ENCODE data around the gene SLC9A1. TPM values are rescaled to one million over a fixed set of nuclear protein-coding genes. Genes with fewer than 3 reads are reported as not detected.

SLC9A1 gene
- total and polyA plus RNA-seq, 10 donors, result 6.0 to 40.4 (median 27.6) TPM

GRCh38 chr1:27065999-27066630 lies 88.8 kb downstream of the SLC9A1 start:
- Histone ChIP-seq H3K27me3 (replicated peaks in 1 of 7) (no peaks in the 10 kb centered on the region), H3K27ac (no peak overlapping the region), H3K9me3 (no peaks in the 10 kb centered on the region), H3K4me3 (no peak overlapping the region), H3K36me3 (no peaks in the 10 kb centered on the region), H3K4me1 (peaks cover 0 to 6% (median under 1%) of the 10 kb centered on the region in 6 donors)
- intact Hi-C loops (cut with DNase I; ENCODE audit: low total_unique reads), result no loop called here
- WGBS, 5 donors, result 89 to 96% (median 93%) methylated on average over 5 of the region's 5 CpGs
- no peak for DNase-seq
- no peak for TF ChIP-seq POLR2A (IDR thresholded peaks at IDR 0.05)
- no peak for TF ChIP-seq POLR2AphosphoS5 (IDR thresholded peaks at IDR 0.05)
- TF ChIP-seq, protein P1, sequence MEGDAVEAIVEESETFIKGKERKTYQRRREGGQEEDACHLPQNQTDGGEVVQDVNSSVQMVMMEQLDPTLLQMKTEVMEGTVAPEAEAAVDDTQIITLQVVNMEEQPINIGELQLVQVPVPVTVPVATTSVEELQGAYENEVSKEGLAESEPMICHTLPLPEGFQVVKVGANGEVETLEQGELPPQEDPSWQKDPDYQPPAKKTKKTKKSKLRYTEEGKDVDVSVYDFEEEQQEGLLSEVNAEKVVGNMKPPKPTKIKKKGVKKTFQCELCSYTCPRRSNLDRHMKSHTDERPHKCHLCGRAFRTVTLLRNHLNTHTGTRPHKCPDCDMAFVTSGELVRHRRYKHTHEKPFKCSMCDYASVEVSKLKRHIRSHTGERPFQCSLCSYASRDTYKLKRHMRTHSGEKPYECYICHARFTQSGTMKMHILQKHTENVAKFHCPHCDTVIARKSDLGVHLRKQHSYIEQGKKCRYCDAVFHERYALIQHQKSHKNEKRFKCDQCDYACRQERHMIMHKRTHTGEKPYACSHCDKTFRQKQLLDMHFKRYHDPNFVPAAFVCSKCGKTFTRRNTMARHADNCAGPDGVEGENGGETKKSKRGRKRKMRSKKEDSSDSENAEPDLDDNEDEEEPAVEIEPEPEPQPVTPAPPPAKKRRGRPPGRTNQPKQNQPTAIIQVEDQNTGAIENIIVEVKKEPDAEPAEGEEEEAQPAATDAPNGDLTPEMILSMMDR (IDR thresholded peaks at IDR 0.05 in 8 of 11, conservative IDR thresholded peaks at IDR 0.05 in 3 of 11), result no peak

DNA sequence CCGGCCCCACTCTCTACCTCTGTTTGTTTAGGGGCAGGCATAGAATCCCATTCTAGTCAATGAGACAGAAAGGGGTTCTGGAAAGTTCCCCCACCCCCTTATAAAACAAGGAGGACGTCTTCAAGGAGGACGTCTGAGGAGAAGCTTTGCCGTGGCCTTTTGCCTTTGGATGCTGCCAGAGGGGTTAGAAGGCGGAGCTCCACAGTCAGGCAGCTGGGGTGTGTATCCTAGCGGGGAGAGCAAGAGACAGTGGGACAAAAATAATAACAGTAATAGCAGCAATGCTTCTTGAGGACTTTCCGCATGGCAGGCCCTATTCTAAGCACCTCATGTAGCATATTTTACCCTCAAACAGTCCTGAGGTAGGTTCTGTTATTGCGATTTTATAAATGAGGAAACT lies 94.0 kb downstream of the SLC9A1 start:
- Histone ChIP-seq H3K4me1 (peaks cover 0 to 11% (median 0%) of the 10 kb centered on the region in 6 donors), H3K27ac (no peak overlapping the region), H3K4me3 (no peak overlapping the region), H3K9me3 (no peaks in the 10 kb centered on the region), H3K36me3 (no peaks in the 10 kb centered on the region), H3K27me3 (replicated peaks in 1 of 7) (no peaks in the 10 kb centered on the region)
- DNase-seq, result no peak
- 86 to 94% (median 89%) methylated on average over 8 of the region's 8 CpGs for WGBS, 5 donors
- no peak for TF ChIP-seq POLR2AphosphoS5 (IDR thresholded peaks at IDR 0.05)
- no peak for TF ChIP-seq POLR2A (IDR thresholded peaks at IDR 0.05)
- TF ChIP-seq, protein P1 (IDR thresholded peaks at IDR 0.05 in 8 of 11, conservative IDR thresholded peaks at IDR 0.05 in 3 of 11), result no peak
- intact Hi-C loops (cut with DNase I; ENCODE audit: low total_unique reads), result no loop called here

DNA sequence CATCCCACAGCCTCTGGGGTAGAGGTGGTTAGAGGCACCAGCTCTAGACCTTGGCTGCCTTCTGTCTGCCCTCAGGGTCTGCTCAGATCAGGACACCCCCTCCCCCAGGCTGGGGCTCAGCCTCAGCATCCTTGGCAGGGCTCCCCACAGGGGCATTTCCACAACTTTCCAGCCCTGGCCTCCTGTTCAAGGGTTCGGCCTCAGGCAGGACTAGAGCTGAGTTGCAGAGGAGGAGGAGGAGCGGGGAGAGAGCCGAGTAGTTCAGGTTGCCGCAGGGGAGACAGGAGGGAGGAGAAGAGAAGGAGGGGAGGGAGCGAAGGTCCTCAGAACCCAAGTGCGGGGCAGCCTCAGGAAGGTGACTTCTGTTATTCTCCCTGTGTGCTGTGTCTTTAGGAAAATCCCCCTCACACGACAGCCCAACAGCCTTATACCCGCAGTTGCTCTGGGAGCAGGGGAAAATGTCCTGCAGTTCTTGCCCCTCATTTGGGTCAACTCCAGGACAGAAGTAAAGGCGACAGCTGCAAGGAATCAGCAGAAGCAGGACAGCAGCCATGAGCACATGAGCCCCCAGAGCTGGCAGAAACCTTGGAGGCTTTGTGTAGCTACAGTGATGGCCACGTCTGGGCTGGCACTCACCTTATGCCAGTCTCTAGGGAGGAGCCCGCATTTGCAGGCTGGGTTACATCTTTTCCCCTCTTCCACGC lies 95.8 kb downstream of the SLC9A1 start:
- H3K36me3 ChIP-seq, result no peaks in the 10 kb centered on the region
- H3K27me3 ChIP-seq (replicated peaks in 1 of 7), result no peaks in the 10 kb centered on the region
- H3K4me3 ChIP-seq, result no peak overlapping the region
- H3K4me1 ChIP-seq, result peaks cover 0 to 11% (median 0%) of the 10 kb centered on the region in 6 donors
- WGBS, 5 donors, result 78 to 86% (median 84%) methylated on average over 12 of the region's 12 CpGs
- TF ChIP-seq, protein P1 (IDR thresholded peaks at IDR 0.05 in 8 of 11, conservative IDR thresholded peaks at IDR 0.05 in 3 of 11), result no peak
- TF ChIP-seq POLR2AphosphoS5 (IDR thresholded peaks at IDR 0.05) (no peak), POLR2A (IDR thresholded peaks at IDR 0.05) (no peak)
- intact Hi-C loops (cut with DNase I; ENCODE audit: low total_unique reads), result no loop called here
- DNase-seq, result no peak
- H3K27ac ChIP-seq, result no peak overlapping the region
- H3K9me3 ChIP-seq, result no peaks in the 10 kb centered on the region

Measured in spleen (tissue), 11 donors.